Loucy (cell line): ENCODE data around the gene PIGU.

Source experiments
- EZH2phosphoT487 ChIP-seq: fragments of 200-600 bp; IDR thresholded peaks from 2 replicates; pipeline ENCODE4 v1.6.1; 2018; ENCODE audit warnings: antibody characterized with exemption, mild to moderate bottlenecking, moderate library complexity, borderline replicate concordance
- TF ChIP-seq, protein P1 (sequence below): fragments of 200-600 bp; sonication (generic); conservative IDR thresholded peaks from 2 replicates; pipeline ENCODE4 v1.5.1; 2014; ENCODE audit warnings: mild to moderate bottlenecking, antibody characterized with exemption, low read length

DNA sequence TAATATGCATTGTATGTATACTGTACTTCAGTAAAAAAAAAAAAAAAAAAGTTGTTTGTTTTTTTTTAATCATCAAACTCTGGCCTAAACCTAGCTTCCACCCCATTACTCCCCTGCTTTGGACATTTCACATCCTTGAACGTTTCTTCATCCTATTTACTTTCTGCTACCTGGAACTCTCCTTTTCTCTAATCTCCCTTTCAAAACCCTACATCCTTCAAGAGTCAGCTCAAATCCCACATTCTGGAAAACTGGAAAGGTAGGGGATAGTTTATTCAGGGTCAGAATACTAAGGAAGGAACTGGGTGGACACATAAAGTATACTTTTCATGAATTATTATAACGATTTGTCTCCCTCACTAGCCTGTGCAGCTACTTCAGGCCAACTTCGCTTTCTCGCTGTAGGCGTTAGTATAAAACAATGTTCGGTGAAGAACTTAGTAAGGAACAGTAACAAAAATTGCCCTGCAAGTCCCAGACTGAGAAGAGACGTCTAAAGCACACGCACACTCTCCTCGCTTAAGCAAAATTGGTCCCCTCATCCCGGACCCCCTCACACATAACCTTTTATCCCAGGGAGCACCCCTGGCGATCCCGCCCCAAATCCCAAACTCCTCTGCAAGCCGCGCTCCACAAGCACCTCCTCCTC is 775 bp downstream of the PIGU start:
- TF ChIP-seq, protein P1, sequence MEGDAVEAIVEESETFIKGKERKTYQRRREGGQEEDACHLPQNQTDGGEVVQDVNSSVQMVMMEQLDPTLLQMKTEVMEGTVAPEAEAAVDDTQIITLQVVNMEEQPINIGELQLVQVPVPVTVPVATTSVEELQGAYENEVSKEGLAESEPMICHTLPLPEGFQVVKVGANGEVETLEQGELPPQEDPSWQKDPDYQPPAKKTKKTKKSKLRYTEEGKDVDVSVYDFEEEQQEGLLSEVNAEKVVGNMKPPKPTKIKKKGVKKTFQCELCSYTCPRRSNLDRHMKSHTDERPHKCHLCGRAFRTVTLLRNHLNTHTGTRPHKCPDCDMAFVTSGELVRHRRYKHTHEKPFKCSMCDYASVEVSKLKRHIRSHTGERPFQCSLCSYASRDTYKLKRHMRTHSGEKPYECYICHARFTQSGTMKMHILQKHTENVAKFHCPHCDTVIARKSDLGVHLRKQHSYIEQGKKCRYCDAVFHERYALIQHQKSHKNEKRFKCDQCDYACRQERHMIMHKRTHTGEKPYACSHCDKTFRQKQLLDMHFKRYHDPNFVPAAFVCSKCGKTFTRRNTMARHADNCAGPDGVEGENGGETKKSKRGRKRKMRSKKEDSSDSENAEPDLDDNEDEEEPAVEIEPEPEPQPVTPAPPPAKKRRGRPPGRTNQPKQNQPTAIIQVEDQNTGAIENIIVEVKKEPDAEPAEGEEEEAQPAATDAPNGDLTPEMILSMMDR = no peak
- no peak for TF ChIP-seq EZH2phosphoT487
